Psoas muscle (tissue), 8 donors: Measurements from ENCODE around the gene TSPOAP1. TPM values are rescaled to one million over a fixed set of nuclear protein-coding genes. Genes with fewer than 3 reads are reported as not detected.

Source experiments
- ATAC-seq, 4 donors: fragments of 200-7000 bp; cut with Tn5 transposase; one replicate each; pipeline ENCODE4 v1.9.1; 2020; ENCODE audit warnings: moderate library complexity in 3 of 4, mild to moderate bottlenecking in 2 of 4
- DNase-seq, 2 donors: peaks; one replicate each; pipeline ENCODE4 v3.0.0-alpha.2; 2020
- H3K27ac ChIP-seq: fragments of 200-600 bp; one replicate; pipeline ENCODE4 v1.8.0; 2022
- H3K27me3 ChIP-seq, 3 donors: fragments of 200-600 bp in 1 of 3; one replicate each; pipeline versions ENCODE4 v1.6.1 to v1.8.0; 2013 to 2022; ENCODE audit warnings: low read length in 2 of 3, mild to moderate bottlenecking in 2 of 3, moderate library complexity in 1 of 3; ENCODE audit not compliant: insufficient read depth in 3 of 3
- H3K36me3 ChIP-seq, 2 donors: fragments of 200-600 bp in 1 of 2; one replicate each; pipeline versions ENCODE4 v1.6.1 to v1.8.0; 2013 to 2022; ENCODE audit warnings: low read depth in 1 of 2, mild to moderate bottlenecking in 1 of 2, moderate library complexity in 1 of 2; ENCODE audit not compliant: insufficient read depth in 1 of 2
- H3K4me1 ChIP-seq: fragments of 200-600 bp; one replicate; pipeline ENCODE4 v1.8.0; 2022
- H3K4me3 ChIP-seq: fragments of 200-600 bp; one replicate; pipeline ENCODE4 v1.8.0; 2022; ENCODE audit warnings: mild to moderate bottlenecking
- H3K9me3 ChIP-seq: fragments of 200-600 bp; one replicate; pipeline ENCODE4 v1.8.0; 2022
- CTCF ChIP-seq: fragments of 200-600 bp; IDR thresholded peaks from one replicate; pipeline ENCODE4 v1.8.0; 2022; ENCODE audit warnings: antibody characterized with exemption
- WGBS, 3 donors: extraction: QIAGEN DNeasy Blood & Tissue Kit; methylation state at CpG; one replicate each; pipeline versions ENCODE4 v1.1.6 to v1.1.7; 2013; 5-methylcytosine and 5-hydroxymethylcytosine counted together
- intact Hi-C, 2 donors: fragments of 100-400 bp; cut with DNase I; formaldehyde crosslinking; loops; one replicate each; pipeline versions ENCODE4 v1.11.0 to v1.14.2; 2022
- polyA plus RNA-seq, 3 donors: library from polyadenylated mRNA; stranded (reverse); fragments of 200-250 nt; gene quantifications; one replicate each; pipeline ENCODE4 v1.2.3, GENCODE V29; 2013
- total RNA-seq, 4 donors: library from RNA; stranded (reverse); fragmentation: NEBNext Ultra II Directional in 2 of 4; extraction: Animal tissue kit (Norgen Biotek cat#: 25700) in 2 of 4; gene quantifications; one replicate each; pipeline versions ENCODE4 v1.2.1 to v1.2.4, GENCODE V29; 2021 to 2023
- donor health status: healthy with polysubstance abuse.
- donor health status: DM: no; HTN: no; CAD: no; lungs with moderate emphysema.
- donor health status: Bipolar disorder and iron deficiency.
- donor health status: healthy.
- donor health status: DM: yes; HTN: yes; CAD: no.
- donor health status: DM: no; HTN: no; CAD: no.
- donor health status: DM: no; HTN: no; CAD: no.
- donor health status: DM: yes; HTN: yes; CAD: no.

The TSPOAP1 gene
- total and polyA plus RNA-seq, 7 donors = 0.40 to 6.6 (median 2.3) TPM

- no peak overlapping the region for H3K27ac ChIP-seq
- ATAC-seq (no peak), DNase-seq (no peak)
- H3K36me3 ChIP-seq = no peaks in the 10 kb centered on the region
- intact Hi-C loops = no loop called here
- H3K9me3 ChIP-seq = no peaks in the 10 kb centered on the region
- H3K4me1 ChIP-seq = no peaks in the 10 kb centered on the region
- H3K27me3 ChIP-seq = peaks cover 0 to 21% (median 3%) of the 10 kb centered on the region in 3 donors
- no peak overlapping the region for H3K4me3 ChIP-seq
- 36 to 42% (median 41%) methylated on average over 6 of the region's 6 CpGs for WGBS, 3 donors
- TF ChIP-seq CTCF = no peak
Measured at GRCh38 chr17:58284613-58285421, 43.8 kb downstream of the TSPOAP1 start.

- Histone ChIP-seq H3K36me3 (no peaks in the 10 kb centered on the region), H3K27me3 (peaks cover 0 to 24% (median 3%) of the 10 kb centered on the region in 3 donors), H3K4me3 (no peak overlapping the region), H3K27ac (no peak overlapping the region), H3K4me1 (no peaks in the 10 kb centered on the region), H3K9me3 (no peaks in the 10 kb centered on the region)
- intact Hi-C loops = no loop called here
- 69 to 77% (median 71%) methylated on average over 12 of the region's 12 CpGs for WGBS, 3 donors
- DNase-seq (no peak), ATAC-seq (no peak)
- no peak for TF ChIP-seq CTCF
Measured at GRCh38 chr17:58283674-58284612, 44.7 kb downstream of the TSPOAP1 start.

GRCh38 chr17:58282442-58282841 is 46.2 kb downstream of the TSPOAP1 start:
- Histone ChIP-seq H3K36me3 (no peaks in the 10 kb centered on the region), H3K4me1 (no peaks in the 10 kb centered on the region), H3K27me3 (peaks cover 0 to 16% (median 3%) of the 10 kb centered on the region in 3 donors), H3K4me3 (no peak overlapping the region), H3K27ac (no peak overlapping the region), H3K9me3 (no peaks in the 10 kb centered on the region)
- no peak for TF ChIP-seq CTCF
- ATAC-seq = no peak
- 84 to 89% (median 85%) methylated on average over 6 of the region's 6 CpGs for WGBS, 3 donors
- DNase-seq = no peak
- intact Hi-C loops = no loop called here

DNA sequence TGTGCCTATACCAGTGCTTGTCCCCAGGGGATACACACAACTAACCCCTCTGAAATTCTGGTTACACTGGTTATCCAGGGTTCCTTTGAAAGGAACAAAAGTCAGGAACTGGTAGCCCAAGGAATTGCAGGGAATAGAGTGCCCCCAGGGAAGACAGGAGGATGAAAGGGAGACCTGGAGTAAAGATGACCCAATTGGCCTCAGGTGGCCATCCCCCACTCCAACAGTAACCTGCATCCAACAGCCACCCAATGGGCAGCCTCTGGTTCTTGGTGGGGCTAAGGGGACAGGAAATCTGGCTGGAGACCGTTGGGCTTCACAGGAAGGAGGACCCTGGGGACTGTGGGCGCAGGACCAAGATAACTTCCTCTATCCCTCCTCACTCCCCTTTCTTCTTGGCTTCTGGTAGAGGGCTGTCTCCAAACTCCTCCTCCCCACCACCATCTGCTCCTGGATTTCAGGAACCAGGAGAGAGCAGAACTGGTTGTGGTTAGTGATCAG is 47.0 kb downstream of the TSPOAP1 start:
- ATAC-seq (no peak), DNase-seq (no peak)
- H3K27ac ChIP-seq = no peak overlapping the region
- no peaks in the 10 kb centered on the region for H3K4me1 ChIP-seq
- peaks cover 0 to 16% (median 3%) of the 10 kb centered on the region in 3 donors for H3K27me3 ChIP-seq
- H3K4me3 ChIP-seq = no peak overlapping the region
- no peaks in the 10 kb centered on the region for H3K9me3 ChIP-seq
- no peaks in the 10 kb centered on the region for H3K36me3 ChIP-seq
- intact Hi-C loops = no loop called here
- WGBS, 3 donors = 30 to 42% (median 38%) methylated on average over 2 of the region's 2 CpGs
- TF ChIP-seq CTCF = no peak
